ENCODE results near the gene FRRS1. TPM values are rescaled to one million over a fixed set of nuclear protein-coding genes. Genes with fewer than 3 reads are reported as not detected.

FRRS1 gene
- total and polyA plus RNA-seq, 2 of the 4 experiments (the other 2 are of a cell fraction), result 3.8 to 23.5 TPM

DNA sequence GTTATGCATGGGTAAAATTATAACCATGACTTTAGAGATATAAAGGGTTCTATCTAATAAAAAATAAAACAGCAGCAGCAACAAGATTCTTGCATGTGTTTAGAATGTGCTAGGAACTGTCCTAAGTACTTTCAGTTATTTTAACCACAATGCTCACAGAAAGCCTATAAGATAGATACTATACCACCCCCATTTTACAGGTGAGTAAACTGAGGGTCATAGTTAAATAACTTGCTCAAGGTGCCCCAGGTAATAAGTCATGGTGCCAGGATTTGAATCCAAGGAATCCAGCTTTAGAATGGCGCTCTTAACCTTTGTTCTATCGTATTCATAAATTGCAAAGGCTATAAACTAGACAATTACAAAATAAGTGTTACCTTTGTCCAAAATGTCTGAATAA, 53.4 kb downstream of the FRRS1 start:
- Histone ChIP-seq H4K5ac (ENCODE audit: low read depth, low read length) (no peak overlapping the region), H3K4ac (ENCODE audit: low read depth, low read length) (no peak overlapping the region), H3K23ac (ENCODE audit: low read depth, low read length) (no peak overlapping the region), H3K9me1 (ENCODE audit: insufficient read depth, low read length) (no peaks in the 10 kb centered on the region), H3K27me3 (ENCODE audit: control insufficient read depth, insufficient read depth, low read length) (no peaks in the 10 kb centered on the region), H3K4me3 (ENCODE audit: insufficient read depth, low read depth, low read length) (no peak overlapping the region), H3K9ac (ENCODE audit: low read depth, low read length) (no peak overlapping the region), H2AK5ac (ENCODE audit: low read depth, low read length) (no peak overlapping the region), H2BK120ac (ENCODE audit: low read depth, low read length) (no peak overlapping the region), H2AK9ac (replicated peaks; ENCODE audit: low read depth, low read length, poor library complexity) (no peak overlapping the region), H3K27ac (ENCODE audit: insufficient read depth, low read length) (no peak overlapping the region), H2BK5ac (ENCODE audit: low read depth, low read length, poor library complexity, severe bottlenecking) (no peak overlapping the region), H2BK15ac (ENCODE audit: low read depth, low read length) (no peak overlapping the region), H3K56ac (ENCODE audit: extremely low read depth, insufficient read depth, low read length) (no peak overlapping the region), H2AFZ (replicated peaks; ENCODE audit: low read length, poor library complexity) (no peak overlapping the region), H3K4me2 (ENCODE audit: low read depth, low read length) (no peak overlapping the region), H3K36me3 (ENCODE audit: control insufficient read depth, insufficient read depth, low read length) (no peaks in the 10 kb centered on the region), H3K4me1 (ENCODE audit: control insufficient read depth, insufficient read depth, low read length) (no peaks in the 10 kb centered on the region), H3K79me1 (ENCODE audit: low read depth in 1 of 2, low read length in 2 of 2) (no peaks in the 10 kb centered on the region), H3K18ac (ENCODE audit: low read depth, low read length) (no peak overlapping the region), H4K20me1 (ENCODE audit: insufficient read depth, low read length) (no peaks in the 10 kb centered on the region), H3K14ac (replicated peaks; ENCODE audit: low read depth, low read length) (no peak overlapping the region), H4K8ac (ENCODE audit: low read depth in 2 of 2, low read length in 2 of 2) (no peak overlapping the region), H3K9me3 (ENCODE audit: control insufficient read depth, insufficient read depth, low read length) (no peaks in the 10 kb centered on the region), H4K91ac (ENCODE audit: insufficient read depth, low read depth, low read length) (no peak overlapping the region), H2BK20ac (ENCODE audit: low read depth, low read length) (no peak overlapping the region)
- POLR2A ChIA-PET (ENCODE audit: unreplicated experiment), result no interaction called here
- in situ Hi-C loops (cut with MboI; ENCODE audit: low sequenced_read_pairs), result no loop called here
- DNase-seq (no peak), ATAC-seq (ENCODE audit: low read depth) (no peak)
- no CpG with 5 or more reads among the region's 2 CpGs for WGBS, 2 experiments (ENCODE audit: extremely low coverage in 2 of 2, insufficient read length in 1 of 2)
- TF ChIP-seq, protein P1, sequence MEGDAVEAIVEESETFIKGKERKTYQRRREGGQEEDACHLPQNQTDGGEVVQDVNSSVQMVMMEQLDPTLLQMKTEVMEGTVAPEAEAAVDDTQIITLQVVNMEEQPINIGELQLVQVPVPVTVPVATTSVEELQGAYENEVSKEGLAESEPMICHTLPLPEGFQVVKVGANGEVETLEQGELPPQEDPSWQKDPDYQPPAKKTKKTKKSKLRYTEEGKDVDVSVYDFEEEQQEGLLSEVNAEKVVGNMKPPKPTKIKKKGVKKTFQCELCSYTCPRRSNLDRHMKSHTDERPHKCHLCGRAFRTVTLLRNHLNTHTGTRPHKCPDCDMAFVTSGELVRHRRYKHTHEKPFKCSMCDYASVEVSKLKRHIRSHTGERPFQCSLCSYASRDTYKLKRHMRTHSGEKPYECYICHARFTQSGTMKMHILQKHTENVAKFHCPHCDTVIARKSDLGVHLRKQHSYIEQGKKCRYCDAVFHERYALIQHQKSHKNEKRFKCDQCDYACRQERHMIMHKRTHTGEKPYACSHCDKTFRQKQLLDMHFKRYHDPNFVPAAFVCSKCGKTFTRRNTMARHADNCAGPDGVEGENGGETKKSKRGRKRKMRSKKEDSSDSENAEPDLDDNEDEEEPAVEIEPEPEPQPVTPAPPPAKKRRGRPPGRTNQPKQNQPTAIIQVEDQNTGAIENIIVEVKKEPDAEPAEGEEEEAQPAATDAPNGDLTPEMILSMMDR (conservative IDR thresholded peaks at IDR 0.05; ENCODE audit: low read depth, low read length), result no peak
- no peak for TF ChIP-seq CHD1 (IDR thresholded peaks at IDR 0.05; ENCODE audit: low read depth, low read length)
- no peak for TF ChIP-seq MXI1 (IDR thresholded peaks at IDR 0.05; ENCODE audit: borderline replicate concordance, low read depth, low read length)
- no peak for TF ChIP-seq CEBPB (IDR thresholded peaks at IDR 0.05; ENCODE audit: low read depth, low read length)
- no peak for TF ChIP-seq NFE2L2 (IDR thresholded peaks at IDR 0.05; ENCODE audit: low read depth, low read length)
- TF ChIP-seq MAZ (IDR thresholded peaks at IDR 0.05; ENCODE audit: borderline replicate concordance, low read depth, low read length), result no peak
- TF ChIP-seq FOS (IDR thresholded peaks at IDR 0.05; ENCODE audit: low read depth, low read length), result no peak
- no peak for TF ChIP-seq RCOR1 (IDR thresholded peaks at IDR 0.05; ENCODE audit: insufficient replicate concordance, low read length)
- TF ChIP-seq SMC3 (IDR thresholded peaks at IDR 0.05; ENCODE audit: low read depth, low read length), result no peak
- TF ChIP-seq MAFK (IDR thresholded peaks at IDR 0.05; ENCODE audit: low read depth, low read length), result no peak
- TF ChIP-seq BHLHE40 (IDR thresholded peaks at IDR 0.05; ENCODE audit: low read depth, low read length), result no peak
- no peak for TF ChIP-seq POLR2A (IDR thresholded peaks at IDR 0.05; ENCODE audit: low read depth, low read length)
- no peak for TF ChIP-seq RFX5 (IDR thresholded peaks at IDR 0.05; ENCODE audit: low read depth, low read length)
- TF ChIP-seq, protein P2, sequence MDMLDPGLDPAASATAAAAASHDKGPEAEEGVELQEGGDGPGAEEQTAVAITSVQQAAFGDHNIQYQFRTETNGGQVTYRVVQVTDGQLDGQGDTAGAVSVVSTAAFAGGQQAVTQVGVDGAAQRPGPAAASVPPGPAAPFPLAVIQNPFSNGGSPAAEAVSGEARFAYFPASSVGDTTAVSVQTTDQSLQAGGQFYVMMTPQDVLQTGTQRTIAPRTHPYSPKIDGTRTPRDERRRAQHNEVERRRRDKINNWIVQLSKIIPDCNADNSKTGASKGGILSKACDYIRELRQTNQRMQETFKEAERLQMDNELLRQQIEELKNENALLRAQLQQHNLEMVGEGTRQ (IDR thresholded peaks at IDR 0.05; ENCODE audit: low read depth, low read length), result no peak
- TF ChIP-seq, protein P3, sequence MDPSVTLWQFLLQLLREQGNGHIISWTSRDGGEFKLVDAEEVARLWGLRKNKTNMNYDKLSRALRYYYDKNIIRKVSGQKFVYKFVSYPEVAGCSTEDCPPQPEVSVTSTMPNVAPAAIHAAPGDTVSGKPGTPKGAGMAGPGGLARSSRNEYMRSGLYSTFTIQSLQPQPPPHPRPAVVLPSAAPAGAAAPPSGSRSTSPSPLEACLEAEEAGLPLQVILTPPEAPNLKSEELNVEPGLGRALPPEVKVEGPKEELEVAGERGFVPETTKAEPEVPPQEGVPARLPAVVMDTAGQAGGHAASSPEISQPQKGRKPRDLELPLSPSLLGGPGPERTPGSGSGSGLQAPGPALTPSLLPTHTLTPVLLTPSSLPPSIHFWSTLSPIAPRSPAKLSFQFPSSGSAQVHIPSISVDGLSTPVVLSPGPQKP (IDR thresholded peaks at IDR 0.05; ENCODE audit: borderline replicate concordance, low read depth, low read length), result no peak
- TF ChIP-seq RAD21 (IDR thresholded peaks at IDR 0.05; ENCODE audit: low read length), result no peak
- dilution Hi-C loops (cut with HindIII; ENCODE audit: low sequenced_read_pairs, unreplicated experiment), result no loop called here
- CTCF ChIA-PET, result no interaction called here
- intact Hi-C loops (cut with micrococcal nuclease), result no loop called here
- BruUV-seq (replicated peaks), result no TSS peak

Data from IMR-90 (cell line).